Glutamatergic neuron (in vitro differentiated cells): Measurements from ENCODE around the gene DRD3. TPM values are rescaled to one million over a fixed set of nuclear protein-coding genes. Genes with fewer than 3 reads are reported as not detected.

Experiments
- DNase-seq: peaks from one replicate; pipeline ENCODE4 v3.0.0; 2022
- H3K27ac Mint-ChIP-seq: one replicate; pipeline ENCODE4 v1.8.0; 2020; ENCODE audit warnings: mild to moderate bottlenecking, mixed read lengths, inconsistent platforms; ENCODE audit not compliant: unreplicated experiment
- H3K27me3 Mint-ChIP-seq: one replicate; pipeline ENCODE4 v1.8.0; 2020; ENCODE audit warnings: mild to moderate bottlenecking, moderate library complexity, mixed read lengths, inconsistent platforms; ENCODE audit not compliant: unreplicated experiment
- H3K36me3 Mint-ChIP-seq: one replicate; pipeline ENCODE4 v1.8.0; 2020; ENCODE audit warnings: mild to moderate bottlenecking, mixed read lengths, inconsistent platforms; ENCODE audit not compliant: unreplicated experiment
- H3K4me1 Mint-ChIP-seq: one replicate; pipeline ENCODE4 v1.8.0; 2020; ENCODE audit warnings: mild to moderate bottlenecking, low read depth, mixed read lengths, inconsistent platforms; ENCODE audit not compliant: unreplicated experiment
- H3K4me3 Mint-ChIP-seq: one replicate; pipeline ENCODE4 v1.8.0; 2020; ENCODE audit warnings: mild to moderate bottlenecking, mixed read lengths, inconsistent platforms; ENCODE audit not compliant: unreplicated experiment
- H3K9me3 Mint-ChIP-seq: one replicate; pipeline ENCODE4 v1.8.0; 2020; ENCODE audit warnings: mild to moderate bottlenecking, moderate library complexity, mixed read lengths, inconsistent platforms; ENCODE audit not compliant: unreplicated experiment
- total RNA-seq: library from RNA; stranded (reverse); fragmentation: NEBNext Ultra II Directional; extraction: Animal tissue kit (Norgen Biotek cat#: 25700); gene quantifications from one replicate; pipeline ENCODE4 v1.2.1, GENCODE V29; 2021; ENCODE audit not compliant: unreplicated experiment
- TF ChIP-seq, protein P1 (sequence below): fragments of 200-600 bp; sonication (generic); IDR thresholded peaks from one replicate; pipeline ENCODE4 v1.5.0; 2021; ENCODE audit not compliant: partially characterized antibody, unreplicated experiment

DRD3 gene
- total RNA-seq, 1 donor from 2014 or later: not detected

GRCh38 chr3:114092151-114093015 is 86.5 kb downstream of the DRD3 start:
- Mint-ChIP-seq H3K4me3 (no peak overlapping the region), H3K36me3 (no peaks in the 10 kb centered on the region)

GRCh38 chr3:114089675-114090074 is 89.2 kb downstream of the DRD3 start:
- DNase-seq: no peak
- no peaks in the 10 kb centered on the region for H3K9me3 Mint-ChIP-seq
- no peak overlapping the region for H3K4me3 Mint-ChIP-seq

More at GRCh38 chr3:114092151-114093015, 86.5 kb downstream of the DRD3 start:
- Mint-ChIP-seq H3K9me3 (no peaks in the 10 kb centered on the region), H3K27me3 (no peaks in the 10 kb centered on the region), H3K27ac (no peak overlapping the region), H3K4me1 (no peaks in the 10 kb centered on the region)
- TF ChIP-seq, protein P1, sequence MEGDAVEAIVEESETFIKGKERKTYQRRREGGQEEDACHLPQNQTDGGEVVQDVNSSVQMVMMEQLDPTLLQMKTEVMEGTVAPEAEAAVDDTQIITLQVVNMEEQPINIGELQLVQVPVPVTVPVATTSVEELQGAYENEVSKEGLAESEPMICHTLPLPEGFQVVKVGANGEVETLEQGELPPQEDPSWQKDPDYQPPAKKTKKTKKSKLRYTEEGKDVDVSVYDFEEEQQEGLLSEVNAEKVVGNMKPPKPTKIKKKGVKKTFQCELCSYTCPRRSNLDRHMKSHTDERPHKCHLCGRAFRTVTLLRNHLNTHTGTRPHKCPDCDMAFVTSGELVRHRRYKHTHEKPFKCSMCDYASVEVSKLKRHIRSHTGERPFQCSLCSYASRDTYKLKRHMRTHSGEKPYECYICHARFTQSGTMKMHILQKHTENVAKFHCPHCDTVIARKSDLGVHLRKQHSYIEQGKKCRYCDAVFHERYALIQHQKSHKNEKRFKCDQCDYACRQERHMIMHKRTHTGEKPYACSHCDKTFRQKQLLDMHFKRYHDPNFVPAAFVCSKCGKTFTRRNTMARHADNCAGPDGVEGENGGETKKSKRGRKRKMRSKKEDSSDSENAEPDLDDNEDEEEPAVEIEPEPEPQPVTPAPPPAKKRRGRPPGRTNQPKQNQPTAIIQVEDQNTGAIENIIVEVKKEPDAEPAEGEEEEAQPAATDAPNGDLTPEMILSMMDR: no peak
- DNase-seq: no peak

GRCh38 chr3:114086356-114086755 is 92.5 kb downstream of the DRD3 start:
- Mint-ChIP-seq H3K9me3 (no peaks in the 10 kb centered on the region), H3K27ac (no peak overlapping the region), H3K4me3 (no peak overlapping the region), H3K4me1 (no peaks in the 10 kb centered on the region), H3K27me3 (no peaks in the 10 kb centered on the region), H3K36me3 (no peaks in the 10 kb centered on the region)
- TF ChIP-seq, protein P1: no peak
- DNase-seq: no peak

More at GRCh38 chr3:114089675-114090074, 89.2 kb downstream of the DRD3 start:
- TF ChIP-seq, protein P1: no peak
- Mint-ChIP-seq H3K36me3 (no peaks in the 10 kb centered on the region), H3K27ac (no peak overlapping the region), H3K27me3 (no peaks in the 10 kb centered on the region), H3K4me1 (no peaks in the 10 kb centered on the region)

DNA sequence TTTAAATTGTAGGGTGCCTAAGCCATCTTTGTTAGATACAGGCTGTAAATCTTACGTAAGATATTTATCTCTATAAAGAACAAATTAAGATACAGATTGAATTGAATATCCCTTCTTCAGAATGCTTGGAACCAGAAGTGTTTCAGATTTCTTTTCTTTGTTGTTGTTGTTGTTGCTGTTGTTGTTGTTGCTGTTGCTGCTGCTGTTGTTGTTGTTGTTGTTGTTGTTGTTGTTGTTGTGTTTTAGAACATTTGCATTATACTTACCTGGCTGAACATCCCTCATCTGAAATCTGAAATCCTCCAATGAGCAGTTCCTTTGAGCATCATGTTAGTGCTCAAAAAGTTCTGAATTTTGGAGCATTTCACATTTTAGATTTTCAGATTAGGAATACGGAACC is 95.7 kb downstream of the DRD3 start:
- DNase-seq: no peak
- H3K27ac Mint-ChIP-seq: no peak overlapping the region
- H3K4me1 Mint-ChIP-seq: no peaks in the 10 kb centered on the region
- H3K9me3 Mint-ChIP-seq: no peaks in the 10 kb centered on the region
- no peak overlapping the region for H3K4me3 Mint-ChIP-seq
- TF ChIP-seq, protein P1: no peak
- H3K36me3 Mint-ChIP-seq: no peaks in the 10 kb centered on the region
- H3K27me3 Mint-ChIP-seq: no peaks in the 10 kb centered on the region

GRCh38 chr3:114081037-114081436 is 97.8 kb downstream of the DRD3 start:
- H3K27ac Mint-ChIP-seq: no peak overlapping the region
- TF ChIP-seq, protein P1: no peak
- no peak overlapping the region for H3K4me3 Mint-ChIP-seq
- DNase-seq: no peak
- no peaks in the 10 kb centered on the region for H3K9me3 Mint-ChIP-seq
- H3K27me3 Mint-ChIP-seq: no peaks in the 10 kb centered on the region
- no peaks in the 10 kb centered on the region for H3K36me3 Mint-ChIP-seq
- H3K4me1 Mint-ChIP-seq: no peaks in the 10 kb centered on the region
